H1 (cell line): ENCODE results near the gene RPL32. TPM values are rescaled to one million over a fixed set of nuclear protein-coding genes. Genes with fewer than 3 reads are reported as not detected.
A peak's percentile ranks its signal among the peaks of the same experiment; 100 is the strongest.

Experiments used
- CTCF ChIA-PET: fragments of 300-600 bp; sonication (Branson Sonifier 250); formaldehyde crosslinking; loops from one replicate; lab custom pipeline; 2021; ENCODE audit not compliant: partially characterized antibody; lab: Charles Lee
- POLR2A ChIA-PET: fragments of 300-600 bp; sonication (Branson Sonifier 250); formaldehyde crosslinking; loops from one replicate; lab custom pipeline; 2021; ENCODE audit warnings: inconsistent platforms; ENCODE audit not compliant: partially characterized antibody; lab: Charles Lee
- DNase-seq, 2 experiments: peaks; one replicate each; pipeline versions ENCODE4 v3.0.0 to v3.0.0-alpha.2; 2010 to 2022; ENCODE audit warnings: low spot score in 2 of 2, low read depth in 1 of 2, mixed read lengths in 1 of 2
- FAIRE-seq: peaks from 2 replicates; lab custom pipeline; 2011; peaks lifted over from hg19 to GRCh38; lab: Jason Lieb, UNC
- H2AFZ ChIP-seq: 2 replicates; pipeline ENCODE4 v1.8.1; 2012; ENCODE audit warnings: low read length, inconsistent platforms
- H2AK5ac ChIP-seq: 2 replicates; pipeline ENCODE4 v1.6.1; 2013; ENCODE audit warnings: low read depth, low read length
- H2BK120ac ChIP-seq: replicated peaks from 2 replicates; pipeline ENCODE3; 2013; ENCODE audit warnings: low read depth, low read length, inconsistent platforms
- H2BK12ac ChIP-seq: 2 replicates; pipeline ENCODE4 v1.6.1; 2013; ENCODE audit warnings: low read depth, low read length
- H2BK15ac ChIP-seq: 2 replicates; pipeline ENCODE4 v1.6.1; 2013; ENCODE audit warnings: low read length
- H2BK20ac ChIP-seq: 2 replicates; pipeline ENCODE4 v1.6.1; 2013; ENCODE audit warnings: low read length
- H2BK5ac ChIP-seq: 2 replicates; pipeline ENCODE4 v1.6.1; 2013; ENCODE audit warnings: low read depth, low read length
- H3K14ac ChIP-seq: 2 replicates; pipeline ENCODE4 v1.6.1; 2013; ENCODE audit warnings: inconsistent platforms; ENCODE audit not compliant: insufficient read length
- H3K18ac ChIP-seq: 2 replicates; pipeline ENCODE4 v1.6.1; 2013; ENCODE audit warnings: low read length; ENCODE audit errors: extremely low read depth
- H3K23ac ChIP-seq: 2 replicates; pipeline ENCODE4 v1.6.1; 2013; ENCODE audit warnings: inconsistent platforms; ENCODE audit not compliant: insufficient read length
- H3K23me2 ChIP-seq: 2 replicates; pipeline ENCODE4 v1.6.1; 2013; ENCODE audit warnings: low read depth, low read length
- H3K27ac ChIP-seq: 2 replicates; pipeline ENCODE4 v1.6.1; 2011; ENCODE audit warnings: low read depth, low read length, inconsistent platforms
- H3K27me3 ChIP-seq, 4 experiments: replicated peaks in 1 of 4; 1 replicate in 1 of 4; 2 replicates in 3 of 4; pipeline versions ENCODE4 v1.6.1 to v1.8.1; 2011 to 2013; ENCODE audit warnings: low read length in 3 of 4, mild to moderate bottlenecking in 3 of 4, inconsistent platforms in 2 of 4, mixed read lengths in 2 of 4, moderate library complexity in 1 of 4; ENCODE audit not compliant: control insufficient read depth in 3 of 4, insufficient read depth in 3 of 4; ENCODE audit errors: extremely low read depth in 1 of 4
- H3K36me3 ChIP-seq, 4 experiments: 2 replicates each; pipeline versions ENCODE4 v1.6.1 to v1.8.1; 2011 to 2013; ENCODE audit warnings: mild to moderate bottlenecking in 4 of 4, low read length in 3 of 4, moderate library complexity in 2 of 4, control low read depth in 1 of 4, inconsistent platforms in 1 of 4; ENCODE audit not compliant: insufficient read depth in 4 of 4, control insufficient read depth in 2 of 4
- H3K4ac ChIP-seq: replicated peaks from 2 replicates; pipeline ENCODE3; 2013; ENCODE audit warnings: low read length, low read depth, mixed read lengths, inconsistent platforms; ENCODE audit not compliant: insufficient read length
- H3K4me1 ChIP-seq, 4 experiments: replicated peaks in 1 of 4; 1 replicate in 1 of 4; 2 replicates in 3 of 4; pipeline versions ENCODE4 v1.6.1 to v1.8.1; 2011 to 2013; ENCODE audit warnings: low read length in 3 of 4, inconsistent platforms in 2 of 4, mixed read lengths in 1 of 4; ENCODE audit not compliant: insufficient read depth in 4 of 4, control insufficient read depth in 3 of 4
- H3K4me2 ChIP-seq, 2 experiments: 2 replicates each; pipeline versions ENCODE4 v1.6.1 to v1.8.1; 2011 to 2013; ENCODE audit warnings: low read depth in 2 of 2, low read length in 2 of 2, control low read depth in 1 of 2, inconsistent platforms in 1 of 2, mild to moderate bottlenecking in 1 of 2; ENCODE audit not compliant: insufficient read depth in 1 of 2
- H3K4me3 ChIP-seq, 4 experiments: fragments of 200-600, 300-600 bp in 1 of 4; sonication (generic), shearing (Covaris generic), sonication (Bioruptor Twin) in 1 of 4; 2 replicates each; pipeline versions ENCODE4 v1.5.1 to v1.8.1; 2011 to 2016; ENCODE audit warnings: low read length in 4 of 4, low read depth in 3 of 4, control low read depth in 2 of 4, inconsistent platforms in 2 of 4, mild to moderate bottlenecking in 2 of 4, mixed read lengths in 1 of 4, moderate library complexity in 1 of 4; ENCODE audit not compliant: insufficient read depth in 2 of 4; ENCODE audit errors: extremely low read depth in 1 of 4
- H3K56ac ChIP-seq: replicated peaks from 2 replicates; pipeline ENCODE3; 2013; ENCODE audit warnings: low read depth, mild to moderate bottlenecking, mixed read lengths, low read length, inconsistent platforms; ENCODE audit not compliant: insufficient read length
- H3K79me1 ChIP-seq: 2 replicates; pipeline ENCODE4 v1.6.1; 2013; ENCODE audit warnings: low read depth, low read length, control low read depth
- H3K79me2 ChIP-seq, 2 experiments: 2 replicates each; pipeline versions ENCODE4 v1.6.1 to v1.8.1; 2012 to 2013; ENCODE audit warnings: low read length in 2 of 2, mild to moderate bottlenecking in 2 of 2, inconsistent platforms in 1 of 2; ENCODE audit not compliant: insufficient read depth in 2 of 2, control insufficient read depth in 1 of 2
- H3K9ac ChIP-seq, 4 experiments: replicated peaks in 1 of 4; 1 replicate in 1 of 4; 2 replicates in 3 of 4; pipeline versions ENCODE4 v1.6.1 to v1.8.1; 2011 to 2013; ENCODE audit warnings: low read depth in 3 of 4, low read length in 3 of 4, control low read depth in 2 of 4, mild to moderate bottlenecking in 2 of 4, moderate library complexity in 2 of 4, inconsistent platforms in 1 of 4; ENCODE audit errors: extremely low read depth in 1 of 4
- H3K9me3 ChIP-seq, 2 experiments: 2 replicates each; pipeline versions ENCODE4 v1.6.1 to v1.8.1; 2012 to 2013; ENCODE audit warnings: mild to moderate bottlenecking in 2 of 2, moderate library complexity in 2 of 2, control low read depth in 1 of 2, inconsistent platforms in 1 of 2, low read depth in 1 of 2, low read length in 1 of 2, mixed read lengths in 1 of 2; ENCODE audit not compliant: insufficient read depth in 2 of 2
- H4K20me1 ChIP-seq, 2 experiments: replicated peaks in 1 of 2; 2 replicates each; pipeline versions ENCODE3 to v1.8.1; 2011 to 2013; ENCODE audit warnings: inconsistent platforms in 2 of 2, low read length in 2 of 2, mild to moderate bottlenecking in 1 of 2; ENCODE audit not compliant: insufficient read depth in 2 of 2, control insufficient read depth in 1 of 2
- H4K5ac ChIP-seq: 2 replicates; pipeline ENCODE4 v1.6.1; 2013; ENCODE audit warnings: low read length, low read depth, mixed read lengths, inconsistent platforms; ENCODE audit not compliant: insufficient read length
- H4K8ac ChIP-seq: 2 replicates; pipeline ENCODE4 v1.8.0; 2013; ENCODE audit warnings: mild to moderate bottlenecking, moderate library complexity, low read length, inconsistent platforms; ENCODE audit not compliant: insufficient read depth; ENCODE audit errors: extremely low read depth
- H4K91ac ChIP-seq: replicated peaks from 2 replicates; pipeline ENCODE3; 2013; ENCODE audit warnings: low read length, mixed read lengths, inconsistent platforms; ENCODE audit not compliant: insufficient read length
- CREB1 ChIP-seq: IDR thresholded peaks from 2 replicates; pipeline ENCODE4 v1.6.1; 2012; ENCODE audit warnings: inconsistent platforms
- CTBP2 ChIP-seq: IDR thresholded peaks from 2 replicates; pipeline ENCODE4 v1.7.0; 2011; ENCODE audit warnings: borderline replicate concordance, mild to moderate bottlenecking, moderate library complexity, mixed read lengths, low read length; ENCODE audit not compliant: insufficient read depth, insufficient read length
- RAD21 ChIP-seq, 2 experiments: IDR thresholded peaks in 1 of 2; conservative IDR thresholded peaks in 1 of 2; 2 replicates each; pipeline ENCODE4 v1.6.1; 2011; ENCODE audit warnings: low read depth in 2 of 2, low read length in 2 of 2, improper control_type of control experiment in 1 of 2, inconsistent platforms in 1 of 2, mild to moderate bottlenecking in 1 of 2, moderate library complexity in 1 of 2
- SIX5 ChIP-seq: IDR thresholded peaks from 2 replicates; pipeline ENCODE4 v1.6.1; 2011; ENCODE audit warnings: mild to moderate bottlenecking, low read depth, low read length
- SUZ12 ChIP-seq: fragments of 200-600 bp; sonication (generic); IDR thresholded peaks from 2 replicates; pipeline ENCODE4 v1.6.1; 2012; ENCODE audit warnings: mild to moderate bottlenecking, inconsistent platforms, low read length, moderate library complexity, mixed read lengths
- WGBS, 2 experiments: shearing (Covaris generic) in 1 of 2; methylation state at CpG; one replicate each; pipeline versions ENCODE4 v1.1.6 to v1.1.7; 2013 to 2015; ENCODE audit warnings: low lambda C conversion rate in 2 of 2, mixed read lengths in 2 of 2, inconsistent platforms in 1 of 2, low coverage in 1 of 2, missing lambda C conversion rate in 1 of 2; ENCODE audit not compliant: insufficient replicate concordance in 2 of 2, insufficient coverage in 1 of 2, insufficient read length in 1 of 2; ENCODE audit errors: extremely low coverage in 1 of 2, missing lambda C conversion rate in 1 of 2; 5-methylcytosine and 5-hydroxymethylcytosine counted together
- polyA plus RNA-seq, 7 experiments: library from polyadenylated mRNA; depleted of rRNA in 3 of 7; stranded (reverse) in 5 of 7; unstranded in 2 of 7; fragments of >200 nt in 5 of 7; fragments of 200-250 nt in 2 of 7; gene quantifications; 1 replicate in 5 of 7; 2 replicates in 1 of 7; 4 replicates in 1 of 7; pipeline versions ENCODE4 v1.2.1 to v1.2.3, GENCODE V29; 2011 to 2013; ENCODE audit warnings: missing spikeins in 2 of 7, mixed read lengths in 2 of 7
- total RNA-seq: library from RNA; stranded (reverse); fragmentation: NEBNext Ultra II Directional; extraction: Animal tissue kit (Norgen Biotek cat#: 25700); gene quantifications from 2 replicates; pipeline ENCODE4 v1.2.1, GENCODE V29; 2021
- TF ChIP-seq, protein P1 (sequence below), 3 experiments: IDR thresholded peaks; 1 replicate in 2 of 3; 2 replicates in 1 of 3; pipeline versions ENCODE4 v1.5.1 to v1.6.1; 2011; ENCODE audit warnings: low read length in 3 of 3, mild to moderate bottlenecking in 3 of 3, inconsistent platforms in 2 of 3, low read depth in 1 of 3, moderate library complexity in 1 of 3; ENCODE audit not compliant: insufficient read depth in 1 of 3; ENCODE audit errors: control extremely low read depth in 1 of 3

The RPL32 gene
- total and polyA plus RNA-seq, 2 of the 8 experiments (the other 6 are each of a cell fraction or from before 2014, with no cell fraction given): 1,443 to 2,043 TPM

GRCh38 chr3:12890610-12891390, 49.4 kb upstream of the RPL32 start:
- DNase-seq (no peak), FAIRE-seq (no peak)
- CTCF ChIA-PET: interaction anchor here (0.9 to 14.8 kb wide), 29 partner anchors 8 to 313 kb away, joined by 3 to 353 read pairs (median 5); partner anchors contain the start of gene RPL32
- no peaks in the 10 kb centered on the region for H3K79me2 ChIP-seq
- H3K23ac ChIP-seq: no peak overlapping the region
- no peak overlapping the region for H2BK12ac ChIP-seq
- H3K27ac ChIP-seq: no peak overlapping the region
- WGBS, 2 experiments: 88% methylated on average over 10 of the region's 10 CpGs; no CpG with 5 or more reads in 1 of the 2 experiments
- no peak overlapping the region for H3K18ac ChIP-seq
- no peak overlapping the region for H3K4ac ChIP-seq
- no peak overlapping the region for H2BK15ac ChIP-seq
- TF ChIP-seq RAD21 (IDR thresholded peaks at IDR 0.05 in 1 of 2, conservative IDR thresholded peaks at IDR 0.05 in 1 of 2; ENCODE audit: low read depth in 2 of 2, low read length in 2 of 2) (peak; percentile 58 to 64), CTBP2 (no peak), CREB1 (no peak), SUZ12 (no peak), SIX5 (no peak)
- TF ChIP-seq, protein P1, sequence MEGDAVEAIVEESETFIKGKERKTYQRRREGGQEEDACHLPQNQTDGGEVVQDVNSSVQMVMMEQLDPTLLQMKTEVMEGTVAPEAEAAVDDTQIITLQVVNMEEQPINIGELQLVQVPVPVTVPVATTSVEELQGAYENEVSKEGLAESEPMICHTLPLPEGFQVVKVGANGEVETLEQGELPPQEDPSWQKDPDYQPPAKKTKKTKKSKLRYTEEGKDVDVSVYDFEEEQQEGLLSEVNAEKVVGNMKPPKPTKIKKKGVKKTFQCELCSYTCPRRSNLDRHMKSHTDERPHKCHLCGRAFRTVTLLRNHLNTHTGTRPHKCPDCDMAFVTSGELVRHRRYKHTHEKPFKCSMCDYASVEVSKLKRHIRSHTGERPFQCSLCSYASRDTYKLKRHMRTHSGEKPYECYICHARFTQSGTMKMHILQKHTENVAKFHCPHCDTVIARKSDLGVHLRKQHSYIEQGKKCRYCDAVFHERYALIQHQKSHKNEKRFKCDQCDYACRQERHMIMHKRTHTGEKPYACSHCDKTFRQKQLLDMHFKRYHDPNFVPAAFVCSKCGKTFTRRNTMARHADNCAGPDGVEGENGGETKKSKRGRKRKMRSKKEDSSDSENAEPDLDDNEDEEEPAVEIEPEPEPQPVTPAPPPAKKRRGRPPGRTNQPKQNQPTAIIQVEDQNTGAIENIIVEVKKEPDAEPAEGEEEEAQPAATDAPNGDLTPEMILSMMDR (IDR thresholded peaks at IDR 0.05; ENCODE audit: control extremely low read depth in 1 of 3, insufficient read depth in 1 of 3, low read depth in 1 of 3, low read length in 3 of 3): peak in 1 of 3 experiments; percentile 33; a peak in 2 of 4 replicates
- H3K56ac ChIP-seq: no peak overlapping the region
- peaks cover 0 to 9% (median 1%) of the 10 kb centered on the region in 4 experiments; a peak in 4 of 7 replicates for H3K27me3 ChIP-seq
- H3K4me1 ChIP-seq: peaks cover 0 to 2% (median 0%) of the 10 kb centered on the region in 4 experiments; a peak in 1 of 7 replicates
- no peaks in the 10 kb centered on the region for H4K20me1 ChIP-seq
- H3K79me1 ChIP-seq: no peaks in the 10 kb centered on the region
- H4K5ac ChIP-seq: no peak overlapping the region
- H3K4me2 ChIP-seq: no peak overlapping the region
- H3K4me3 ChIP-seq: no peak overlapping the region
- no peak overlapping the region for H2AK5ac ChIP-seq
- H4K91ac ChIP-seq: no peak overlapping the region
- H3K36me3 ChIP-seq: no peaks in the 10 kb centered on the region; a peak in 1 of 8 replicates
- H2AFZ ChIP-seq: no peak overlapping the region
- H2BK5ac ChIP-seq: no peak overlapping the region
- no peak overlapping the region for H4K8ac ChIP-seq
- POLR2A ChIA-PET: interaction anchor here (1.3 to 2.5 kb wide), 3 partner anchors 51 to 57 kb away, joined by 5 to 24 read pairs (median 8); partner anchors contain the start of gene RPL32
- no peak overlapping the region for H3K9ac ChIP-seq
- H2BK120ac ChIP-seq: no peak overlapping the region
- no peak overlapping the region for H3K14ac ChIP-seq
- H3K23me2 ChIP-seq: no peaks in the 10 kb centered on the region
- H3K9me3 ChIP-seq: no peaks in the 10 kb centered on the region
- no peak overlapping the region for H2BK20ac ChIP-seq
